Lower leg skin (tissue), 4 donors: ENCODE data around the gene CPEB4. TPM values are rescaled to one million over a fixed set of nuclear protein-coding genes. Genes with fewer than 3 reads are reported as not detected.

ENCODE experiments used
- DNase-seq, 2 donors: peaks; one replicate each; pipeline ENCODE4 v3.0.0-alpha.2; 2019; ENCODE audit warnings: low spot score in 2 of 2
- H3K4me3 ChIP-seq: fragments of 200-600 bp; sonication (generic); 2 replicates; pipeline ENCODE4 v1.5.1; 2017; ENCODE audit warnings: mild to moderate bottlenecking, low read depth; ENCODE audit not compliant: poor library complexity, severe bottlenecking
- POLR2A ChIP-seq, 2 donors: fragments of 450-650 bp; IDR thresholded peaks; one replicate each; pipeline ENCODE4 v1.6.1; 2016 to 2017; ENCODE audit warnings: antibody characterized with exemption in 2 of 2, mild to moderate bottlenecking in 1 of 2, moderate library complexity in 1 of 2
- WGBS, 2 donors: methylation state at CpG; one replicate each; pipeline ENCODE4 v1.1.5; 2018; 5-methylcytosine and 5-hydroxymethylcytosine counted together
- intact Hi-C: fragments of 100-400 bp; cut with DNase I; formaldehyde crosslinking; loops from one replicate; pipeline ENCODE4 v1.15.0; 2023; ENCODE audit warnings: low total_unique reads
- total RNA-seq, 4 donors: library from RNA; depleted of rRNA; stranded (reverse); fragments of >200 nt; gene quantifications; one replicate each; pipeline ENCODE4 v1.1.0, GENCODE V29; 2016
- TF ChIP-seq, protein P1 (sequence below), 3 donors: fragments of 450-650 bp; IDR thresholded peaks; one replicate each; pipeline ENCODE4 v1.5.1; 2016; ENCODE audit warnings: antibody characterized with exemption in 3 of 3, mild to moderate bottlenecking in 3 of 3, moderate library complexity in 2 of 3

CPEB4 gene
- total RNA-seq, 4 donors from 2014 or later = 47.5 to 79.6 (median 55.3) TPM

DNA sequence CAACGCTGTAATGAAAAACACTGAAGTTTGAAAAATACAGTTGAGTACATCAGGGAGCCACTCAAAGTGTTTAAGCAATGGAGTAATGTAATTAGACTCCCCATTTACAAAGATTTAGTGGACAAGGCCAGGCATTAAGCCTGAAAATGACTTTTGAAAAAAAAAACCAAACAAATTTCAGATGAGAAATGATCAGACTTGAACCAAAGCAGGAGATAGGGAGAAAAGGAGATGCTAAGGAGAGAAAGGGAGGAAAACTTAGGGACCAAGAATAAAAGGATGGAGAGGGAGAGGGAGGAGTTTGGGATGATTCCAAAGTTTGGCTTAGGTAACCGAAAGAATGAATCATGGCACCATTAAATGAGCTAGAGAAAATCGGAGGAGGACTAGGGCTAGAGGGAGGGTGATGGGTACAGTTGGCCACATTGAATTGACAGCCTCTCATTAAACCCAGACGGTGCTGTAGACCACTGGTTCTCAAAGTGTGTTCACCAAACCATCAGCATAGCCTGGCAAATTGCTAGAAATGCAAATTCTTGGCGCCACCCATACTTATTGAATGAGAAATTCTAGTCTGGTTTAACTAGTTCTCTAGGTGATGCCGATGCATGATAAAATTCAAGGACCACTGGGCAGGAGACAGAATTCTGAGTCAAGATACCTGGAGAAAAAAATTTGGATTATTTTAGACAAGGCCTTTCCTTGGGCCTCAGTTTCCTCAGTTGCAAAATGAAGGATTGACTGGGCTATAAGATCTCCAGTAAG lies 6.2 kb upstream of the CPEB4 start:
- no peak for DNase-seq
- intact Hi-C loops = no loop called here
- no peak for TF ChIP-seq POLR2A (IDR thresholded peaks at IDR 0.05)
- TF ChIP-seq, protein P1, sequence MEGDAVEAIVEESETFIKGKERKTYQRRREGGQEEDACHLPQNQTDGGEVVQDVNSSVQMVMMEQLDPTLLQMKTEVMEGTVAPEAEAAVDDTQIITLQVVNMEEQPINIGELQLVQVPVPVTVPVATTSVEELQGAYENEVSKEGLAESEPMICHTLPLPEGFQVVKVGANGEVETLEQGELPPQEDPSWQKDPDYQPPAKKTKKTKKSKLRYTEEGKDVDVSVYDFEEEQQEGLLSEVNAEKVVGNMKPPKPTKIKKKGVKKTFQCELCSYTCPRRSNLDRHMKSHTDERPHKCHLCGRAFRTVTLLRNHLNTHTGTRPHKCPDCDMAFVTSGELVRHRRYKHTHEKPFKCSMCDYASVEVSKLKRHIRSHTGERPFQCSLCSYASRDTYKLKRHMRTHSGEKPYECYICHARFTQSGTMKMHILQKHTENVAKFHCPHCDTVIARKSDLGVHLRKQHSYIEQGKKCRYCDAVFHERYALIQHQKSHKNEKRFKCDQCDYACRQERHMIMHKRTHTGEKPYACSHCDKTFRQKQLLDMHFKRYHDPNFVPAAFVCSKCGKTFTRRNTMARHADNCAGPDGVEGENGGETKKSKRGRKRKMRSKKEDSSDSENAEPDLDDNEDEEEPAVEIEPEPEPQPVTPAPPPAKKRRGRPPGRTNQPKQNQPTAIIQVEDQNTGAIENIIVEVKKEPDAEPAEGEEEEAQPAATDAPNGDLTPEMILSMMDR (IDR thresholded peaks at IDR 0.05) = no peak
- 70 to 71% methylated on average over 6 of the region's 6 CpGs for WGBS, 2 donors
- no peak overlapping the region for H3K4me3 ChIP-seq

DNA sequence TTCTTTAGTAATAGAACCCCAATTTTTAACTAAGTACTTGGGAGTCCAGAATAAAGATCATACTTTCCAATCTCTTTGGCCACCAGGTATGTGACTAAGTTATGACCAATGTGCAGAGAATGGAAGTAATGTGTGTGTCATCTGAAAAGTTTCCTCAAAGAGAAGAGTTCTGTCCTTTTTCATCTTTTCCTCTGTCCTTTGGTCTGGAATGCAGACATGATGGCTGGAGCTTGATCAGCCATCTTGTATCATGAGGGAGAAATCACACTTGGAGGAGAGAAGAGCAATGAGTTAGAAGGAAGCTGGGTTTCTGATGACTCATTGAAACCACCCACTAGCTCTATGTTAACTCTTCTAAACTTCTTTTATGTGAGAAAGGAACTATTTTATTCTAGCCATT lies 5.5 kb upstream of the CPEB4 start:
- intact Hi-C loops = no loop called here
- TF ChIP-seq, protein P1 (IDR thresholded peaks at IDR 0.05) = no peak
- no peak for TF ChIP-seq POLR2A (IDR thresholded peaks at IDR 0.05)
- DNase-seq = no peak
- no peak overlapping the region for H3K4me3 ChIP-seq

DNA sequence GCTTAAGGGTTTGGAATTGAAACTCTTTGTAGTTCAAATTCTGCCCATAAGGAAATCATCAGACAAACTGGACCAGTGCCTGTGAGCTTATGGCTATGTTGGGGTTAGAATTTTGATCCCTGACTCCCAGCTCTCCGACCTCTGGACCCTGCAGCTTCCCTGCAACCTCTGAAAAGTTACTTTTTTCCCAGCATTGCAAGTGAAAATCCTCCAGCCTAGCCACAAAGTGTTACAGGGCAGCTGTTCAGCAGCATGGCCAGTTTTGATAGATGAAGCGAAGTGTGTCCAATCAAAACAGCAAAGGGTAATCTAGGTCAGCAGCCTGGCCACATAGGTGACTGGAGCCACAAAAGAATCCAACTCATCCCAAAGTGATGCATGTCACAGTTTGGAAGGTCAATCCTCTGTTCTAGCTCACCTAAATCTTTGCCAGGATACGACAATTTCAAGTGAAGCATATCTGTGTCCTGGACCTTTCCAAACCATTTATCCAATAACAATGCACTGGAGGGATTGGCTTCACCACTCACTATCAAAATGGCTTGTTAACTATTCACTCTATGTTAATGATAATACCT lies 4.7 kb upstream of the CPEB4 start:
- intact Hi-C loops = no loop called here
- H3K4me3 ChIP-seq = no peak overlapping the region
- DNase-seq = no peak
- TF ChIP-seq, protein P1 (IDR thresholded peaks at IDR 0.05) = no peak
- TF ChIP-seq POLR2A (IDR thresholded peaks at IDR 0.05) = no peak
- 86 to 88% methylated on average over 3 of the region's 3 CpGs for WGBS, 2 donors

DNA sequence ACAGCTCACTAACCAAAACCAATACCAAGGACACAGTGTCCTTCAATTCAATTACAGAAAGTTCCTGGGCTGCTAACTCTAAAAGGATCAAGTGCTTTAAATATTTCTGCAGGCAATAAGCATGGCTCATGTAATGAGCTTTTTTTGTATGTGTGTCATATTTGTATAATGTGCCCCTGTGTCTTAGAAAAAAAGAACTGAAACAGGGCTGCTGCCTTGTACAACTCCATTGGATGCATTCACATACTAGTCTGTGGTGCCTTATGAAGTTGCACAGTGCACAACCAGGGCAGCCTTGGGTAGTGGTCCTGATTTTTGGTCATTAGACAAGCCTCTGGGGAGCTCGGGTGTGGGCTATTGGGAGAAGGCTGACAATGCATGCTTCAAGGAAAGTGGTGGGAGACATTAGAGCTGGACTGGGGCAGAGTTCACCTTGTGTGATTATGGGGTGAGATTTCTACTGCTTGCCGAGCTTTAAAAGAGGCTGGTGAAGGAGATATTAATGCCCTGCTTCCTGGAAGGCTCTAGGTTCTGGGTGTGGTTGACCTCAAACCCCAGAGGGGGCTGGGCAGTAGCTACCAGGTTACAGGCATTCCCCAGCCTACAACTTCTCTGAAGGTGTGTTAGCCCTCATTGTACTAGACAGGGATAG lies 3.6 kb upstream of the CPEB4 start:
- H3K4me3 ChIP-seq = no peak overlapping the region
- no peak for DNase-seq
- intact Hi-C loops = no loop called here
- TF ChIP-seq POLR2A (IDR thresholded peaks at IDR 0.05) = no peak
- TF ChIP-seq, protein P1 (IDR thresholded peaks at IDR 0.05) = no peak
- 50 to 59% methylated on average over 2 of the region's 2 CpGs for WGBS, 2 donors

DNA sequence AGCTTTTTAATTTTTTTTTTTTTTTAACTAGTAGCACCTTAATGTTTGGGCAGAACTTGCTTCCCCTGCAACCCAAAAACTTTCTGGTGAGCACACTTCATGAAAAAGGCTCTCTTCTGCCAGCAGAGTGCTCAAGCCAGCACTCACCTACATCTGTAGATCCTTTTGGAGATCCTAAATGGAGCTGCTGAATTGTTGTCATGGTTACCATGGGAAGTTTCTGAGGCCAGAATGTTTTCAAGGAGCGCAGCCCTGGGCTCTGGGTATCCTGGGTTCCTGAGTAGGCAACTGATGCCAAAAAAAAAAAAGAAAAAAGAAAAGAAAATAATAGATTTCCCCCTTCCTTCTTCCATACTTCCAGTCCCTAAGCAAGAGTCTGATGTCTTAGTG lies 3.1 kb upstream of the CPEB4 start:
- intact Hi-C loops = no loop called here
- no peak for DNase-seq
- no peak overlapping the region for H3K4me3 ChIP-seq
- 72 to 75% methylated on average over 1 of the region's 1 CpG for WGBS, 2 donors
- TF ChIP-seq, protein P1 (IDR thresholded peaks at IDR 0.05) = no peak
- TF ChIP-seq POLR2A (IDR thresholded peaks at IDR 0.05) = no peak
